HCT116 (cell line): Measurements from ENCODE around the gene ZDBF2.

Experiments used
- CTCF ChIP-seq, 3 experiments: fragments of 200-600 bp in 1 of 3; sonication (generic) in 1 of 3; IDR thresholded peaks in 2 of 3; conservative IDR thresholded peaks in 1 of 3; 2 replicates each; pipeline ENCODE4 v1.5.1; 2012 to 2017; ENCODE audit warnings: low read depth in 2 of 3, low read length in 2 of 3, antibody characterized with exemption in 1 of 3, borderline replicate concordance in 1 of 3, control low read depth in 1 of 3, mild to moderate bottlenecking in 1 of 3, mixed read lengths in 1 of 3, mixed run types in 1 of 3, moderate library complexity in 1 of 3; ENCODE audit not compliant: insufficient read depth in 1 of 3
- MAX ChIP-seq: IDR thresholded peaks from 2 replicates; pipeline ENCODE4 v1.6.1; 2012
- POLR2A ChIP-seq: IDR thresholded peaks from 2 replicates; pipeline ENCODE4 v1.7.0; 2011; ENCODE audit warnings: borderline replicate concordance; ENCODE audit not compliant: insufficient read depth, insufficient read length; ENCODE audit errors: extremely low read depth

- TF ChIP-seq POLR2A (no peak), CTCF (IDR thresholded peaks at IDR 0.05 in 2 of 3, conservative IDR thresholded peaks at IDR 0.05 in 1 of 3; ENCODE audit: borderline replicate concordance in 1 of 3, insufficient read depth in 1 of 3, low read depth in 2 of 3, low read length in 2 of 3) (no peak), MAX (no peak)
Measured at GRCh38 chr2:206231669-206232286, 42.7 kb upstream of the ZDBF2 start.
